Measurements from ENCODE around the gene NELL2. TPM values are rescaled to one million over a fixed set of nuclear protein-coding genes. Genes with fewer than 3 reads are reported as not detected.

NELL2 gene
- total and polyA plus RNA-seq, 10 of the 15 experiments (the other 5 are each of a cell fraction or from before 2014, with no cell fraction given): 0.27 to 2.3 (median 0.76) TPM

DNA sequence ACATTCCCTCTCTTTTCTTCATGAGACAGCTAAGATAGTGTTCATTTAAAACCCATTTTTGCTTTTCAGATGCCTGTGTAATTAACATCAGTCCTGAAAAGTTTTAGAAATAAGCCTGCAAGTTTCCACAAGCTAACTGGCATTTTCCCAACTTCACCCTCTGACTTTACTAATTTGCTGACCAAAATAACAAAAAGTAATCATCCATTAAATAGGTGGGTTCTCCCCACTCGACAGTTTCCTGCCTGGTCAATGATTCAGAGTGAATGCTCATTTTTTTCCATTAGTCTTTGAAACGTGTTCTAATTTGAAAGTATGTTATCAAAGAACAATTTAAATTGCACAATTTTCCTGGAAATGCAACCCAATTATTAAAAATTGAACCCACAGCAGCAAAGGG lies 23.6 kb downstream of the NELL2 start:
- no peak overlapping the region for H3K27ac ChIP-seq (ENCODE audit: control insufficient read depth, insufficient read depth)
- ChIA-PET SMC1A (ENCODE audit: uncharacterized antibody, unreplicated experiment) (interaction anchor here (0.9 kb wide), 1 partner anchor 36 kb away, joined by 3 read pairs; no protein-coding TSS in a partner anchor), POLR2A (no interaction called here), RAD21 (ENCODE audit: unreplicated experiment) (no interaction called here), CTCF (no interaction called here)
- H3K9me3 ChIP-seq (replicated peaks; ENCODE audit: control insufficient read depth, insufficient read depth, low read length): no peaks in the 10 kb centered on the region
- no TSS peak for BruUV-seq (replicated peaks)
- intact Hi-C loops (cut with micrococcal nuclease; ENCODE audit: unreplicated experiment) (no loop called here), in situ Hi-C loops (cut with MboI) (no loop called here)
- TF ChIP-seq NFYB (IDR thresholded peaks at IDR 0.05; ENCODE audit: insufficient read depth, low read depth, low read length): no peak
- no peak for TF ChIP-seq SMC3 (IDR thresholded peaks at IDR 0.05; ENCODE audit: borderline replicate concordance, low read length)
- no peak for TF ChIP-seq IKZF1 (conservative IDR thresholded peaks at IDR 0.05)
- H3K4me3 ChIP-seq: no peak overlapping the region
- H2AFZ ChIP-seq (ENCODE audit: control insufficient read depth, low read depth, low read length): no peak overlapping the region
- no peaks in the 10 kb centered on the region for H3K79me2 ChIP-seq (ENCODE audit: control insufficient read depth, insufficient read depth, low read length)
- no peak overlapping the region for H3K4me2 ChIP-seq (ENCODE audit: control insufficient read depth, insufficient read depth)
- no peaks in the 10 kb centered on the region for H4K20me1 ChIP-seq (ENCODE audit: control insufficient read depth, insufficient read depth)
- no peak for ATAC-seq
- no peaks in the 10 kb centered on the region for H3K27me3 ChIP-seq (replicated peaks in 1 of 2; ENCODE audit: control insufficient read depth in 2 of 2, insufficient read depth in 2 of 2, low read length in 1 of 2)
- H3K9ac ChIP-seq (ENCODE audit: control insufficient read depth, insufficient read depth, low read length): no peak overlapping the region
- WGBS (ENCODE audit: insufficient coverage, insufficient replicate concordance, low lambda C conversion rate, missing lambda C conversion rate): 0% methylated on average over 2 of the region's 2 CpGs
- FAIRE-seq: no peak
- no peaks in the 10 kb centered on the region for H3K36me3 ChIP-seq (ENCODE audit: control insufficient read depth in 2 of 2, insufficient read depth in 2 of 2, low read length in 1 of 2)
- no peak for DNase-seq (ENCODE audit: low read depth, low spot score)
- H3K4me1 ChIP-seq (ENCODE audit: control insufficient read depth, insufficient read depth, low read length): peaks cover 6% of the 10 kb centered on the region

DNA sequence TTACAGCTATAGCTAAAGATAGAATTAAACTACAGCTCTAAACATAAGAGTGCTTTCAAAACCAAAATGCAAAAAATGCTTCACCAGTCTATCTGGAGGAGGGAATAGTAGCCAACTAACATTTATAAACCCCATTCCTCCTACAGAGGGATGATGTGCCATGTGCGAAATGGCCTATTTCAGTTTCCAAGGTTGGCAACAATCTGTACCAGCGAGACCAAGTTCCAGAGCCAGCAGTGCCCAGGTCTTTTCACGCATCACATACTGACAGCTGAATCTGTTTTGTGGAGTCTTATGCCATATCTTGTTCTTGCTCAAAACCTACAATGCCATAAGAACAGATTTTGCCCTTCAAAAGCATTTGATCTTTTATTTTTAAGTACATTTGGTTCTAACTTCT lies 24.5 kb downstream of the NELL2 start:
- H3K9me3 ChIP-seq (replicated peaks; ENCODE audit: control insufficient read depth, insufficient read depth, low read length): no peaks in the 10 kb centered on the region
- no peaks in the 10 kb centered on the region for H3K36me3 ChIP-seq (ENCODE audit: control insufficient read depth in 2 of 2, insufficient read depth in 2 of 2, low read length in 1 of 2)
- CTCF ChIA-PET: no interaction called here
- no peak overlapping the region for H3K4me2 ChIP-seq (ENCODE audit: control insufficient read depth, insufficient read depth)
- in situ Hi-C loops (cut with MboI) (no loop called here), intact Hi-C loops (cut with micrococcal nuclease; ENCODE audit: unreplicated experiment) (no loop called here)
- H3K79me2 ChIP-seq (ENCODE audit: control insufficient read depth, insufficient read depth, low read length): no peaks in the 10 kb centered on the region
- peaks cover 6% of the 10 kb centered on the region for H3K4me1 ChIP-seq (ENCODE audit: control insufficient read depth, insufficient read depth, low read length)
- RAD21 ChIA-PET (ENCODE audit: unreplicated experiment): no interaction called here
- H3K27ac ChIP-seq (ENCODE audit: control insufficient read depth, insufficient read depth): no peak overlapping the region
- BruUV-seq (replicated peaks): no TSS peak
- 47% methylated on average over 3 of the region's 3 CpGs for WGBS (ENCODE audit: insufficient coverage, insufficient replicate concordance, low lambda C conversion rate, missing lambda C conversion rate)
- ATAC-seq (no peak), DNase-seq (ENCODE audit: low read depth, low spot score) (no peak), FAIRE-seq (no peak)
- H4K20me1 ChIP-seq (ENCODE audit: control insufficient read depth, insufficient read depth): no peaks in the 10 kb centered on the region
- H3K9ac ChIP-seq (ENCODE audit: control insufficient read depth, insufficient read depth, low read length): no peak overlapping the region
- POLR2A ChIA-PET: no interaction called here
- H2AFZ ChIP-seq (ENCODE audit: control insufficient read depth, low read depth, low read length): no peak overlapping the region
- SMC1A ChIA-PET (ENCODE audit: uncharacterized antibody, unreplicated experiment): no interaction called here
- H3K27me3 ChIP-seq (replicated peaks in 1 of 2; ENCODE audit: control insufficient read depth in 2 of 2, insufficient read depth in 2 of 2, low read length in 1 of 2): no peaks in the 10 kb centered on the region
- no peak overlapping the region for H3K4me3 ChIP-seq
- TF ChIP-seq, protein P1, sequence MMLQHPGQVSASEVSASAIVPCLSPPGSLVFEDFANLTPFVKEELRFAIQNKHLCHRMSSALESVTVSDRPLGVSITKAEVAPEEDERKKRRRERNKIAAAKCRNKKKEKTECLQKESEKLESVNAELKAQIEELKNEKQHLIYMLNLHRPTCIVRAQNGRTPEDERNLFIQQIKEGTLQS (IDR thresholded peaks at IDR 0.05; ENCODE audit: borderline replicate concordance, extremely low read depth, low read depth, low read length): no peak
- TF ChIP-seq NFXL1 (IDR thresholded peaks at IDR 0.05; ENCODE audit: borderline replicate concordance) (no peak), CBFB (IDR thresholded peaks at IDR 0.05; ENCODE audit: low read depth) (no peak)
- TF ChIP-seq, protein P2, sequence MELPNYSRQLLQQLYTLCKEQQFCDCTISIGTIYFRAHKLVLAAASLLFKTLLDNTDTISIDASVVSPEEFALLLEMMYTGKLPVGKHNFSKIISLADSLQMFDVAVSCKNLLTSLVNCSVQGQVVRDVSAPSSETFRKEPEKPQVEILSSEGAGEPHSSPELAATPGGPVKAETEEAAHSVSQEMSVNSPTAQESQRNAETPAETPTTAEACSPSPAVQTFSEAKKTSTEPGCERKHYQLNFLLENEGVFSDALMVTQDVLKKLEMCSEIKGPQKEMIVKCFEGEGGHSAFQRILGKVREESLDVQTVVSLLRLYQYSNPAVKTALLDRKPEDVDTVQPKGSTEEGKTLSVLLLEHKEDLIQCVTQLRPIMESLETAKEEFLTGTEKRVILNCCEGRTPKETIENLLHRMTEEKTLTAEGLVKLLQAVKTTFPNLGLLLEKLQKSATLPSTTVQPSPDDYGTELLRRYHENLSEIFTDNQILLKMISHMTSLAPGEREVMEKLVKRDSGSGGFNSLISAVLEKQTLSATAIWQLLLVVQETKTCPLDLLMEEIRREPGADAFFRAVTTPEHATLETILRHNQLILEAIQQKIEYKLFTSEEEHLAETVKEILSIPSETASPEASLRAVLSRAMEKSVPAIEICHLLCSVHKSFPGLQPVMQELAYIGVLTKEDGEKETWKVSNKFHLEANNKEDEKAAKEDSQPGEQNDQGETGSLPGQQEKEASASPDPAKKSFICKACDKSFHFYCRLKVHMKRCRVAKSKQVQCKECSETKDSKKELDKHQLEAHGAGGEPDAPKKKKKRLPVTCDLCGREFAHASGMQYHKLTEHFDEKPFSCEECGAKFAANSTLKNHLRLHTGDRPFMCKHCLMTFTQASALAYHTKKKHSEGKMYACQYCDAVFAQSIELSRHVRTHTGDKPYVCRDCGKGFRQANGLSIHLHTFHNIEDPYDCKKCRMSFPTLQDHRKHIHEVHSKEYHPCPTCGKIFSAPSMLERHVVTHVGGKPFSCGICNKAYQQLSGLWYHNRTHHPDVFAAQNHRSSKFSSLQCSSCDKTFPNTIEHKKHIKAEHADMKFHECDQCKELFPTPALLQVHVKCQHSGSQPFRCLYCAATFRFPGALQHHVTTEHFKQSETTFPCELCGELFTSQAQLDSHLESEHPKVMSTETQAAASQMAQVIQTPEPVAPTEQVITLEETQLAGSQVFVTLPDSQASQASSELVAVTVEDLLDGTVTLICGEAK (IDR thresholded peaks at IDR 0.05; ENCODE audit: borderline replicate concordance): no peak
- TF ChIP-seq, protein P3, sequence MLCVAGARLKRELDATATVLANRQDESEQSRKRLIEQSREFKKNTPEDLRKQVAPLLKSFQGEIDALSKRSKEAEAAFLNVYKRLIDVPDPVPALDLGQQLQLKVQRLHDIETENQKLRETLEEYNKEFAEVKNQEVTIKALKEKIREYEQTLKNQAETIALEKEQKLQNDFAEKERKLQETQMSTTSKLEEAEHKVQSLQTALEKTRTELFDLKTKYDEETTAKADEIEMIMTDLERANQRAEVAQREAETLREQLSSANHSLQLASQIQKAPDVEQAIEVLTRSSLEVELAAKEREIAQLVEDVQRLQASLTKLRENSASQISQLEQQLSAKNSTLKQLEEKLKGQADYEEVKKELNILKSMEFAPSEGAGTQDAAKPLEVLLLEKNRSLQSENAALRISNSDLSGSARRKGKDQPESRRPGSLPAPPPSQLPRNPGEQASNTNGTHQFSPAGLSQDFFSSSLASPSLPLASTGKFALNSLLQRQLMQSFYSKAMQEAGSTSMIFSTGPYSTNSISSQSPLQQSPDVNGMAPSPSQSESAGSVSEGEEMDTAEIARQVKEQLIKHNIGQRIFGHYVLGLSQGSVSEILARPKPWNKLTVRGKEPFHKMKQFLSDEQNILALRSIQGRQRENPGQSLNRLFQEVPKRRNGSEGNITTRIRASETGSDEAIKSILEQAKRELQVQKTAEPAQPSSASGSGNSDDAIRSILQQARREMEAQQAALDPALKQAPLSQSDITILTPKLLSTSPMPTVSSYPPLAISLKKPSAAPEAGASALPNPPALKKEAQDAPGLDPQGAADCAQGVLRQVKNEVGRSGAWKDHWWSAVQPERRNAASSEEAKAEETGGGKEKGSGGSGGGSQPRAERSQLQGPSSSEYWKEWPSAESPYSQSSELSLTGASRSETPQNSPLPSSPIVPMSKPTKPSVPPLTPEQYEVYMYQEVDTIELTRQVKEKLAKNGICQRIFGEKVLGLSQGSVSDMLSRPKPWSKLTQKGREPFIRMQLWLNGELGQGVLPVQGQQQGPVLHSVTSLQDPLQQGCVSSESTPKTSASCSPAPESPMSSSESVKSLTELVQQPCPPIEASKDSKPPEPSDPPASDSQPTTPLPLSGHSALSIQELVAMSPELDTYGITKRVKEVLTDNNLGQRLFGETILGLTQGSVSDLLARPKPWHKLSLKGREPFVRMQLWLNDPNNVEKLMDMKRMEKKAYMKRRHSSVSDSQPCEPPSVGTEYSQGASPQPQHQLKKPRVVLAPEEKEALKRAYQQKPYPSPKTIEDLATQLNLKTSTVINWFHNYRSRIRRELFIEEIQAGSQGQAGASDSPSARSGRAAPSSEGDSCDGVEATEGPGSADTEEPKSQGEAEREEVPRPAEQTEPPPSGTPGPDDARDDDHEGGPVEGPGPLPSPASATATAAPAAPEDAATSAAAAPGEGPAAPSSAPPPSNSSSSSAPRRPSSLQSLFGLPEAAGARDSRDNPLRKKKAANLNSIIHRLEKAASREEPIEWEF (IDR thresholded peaks at IDR 0.05; ENCODE audit: insufficient replicate concordance, low read depth, low read length): no peak
